ENCODE measurements around the gene PRELID2.
"Not testable (repeated sequence)": the region's sequence is repeated elsewhere in the genome, so short reads cannot be mapped to it uniquely, and the experiment has no call there.

Gene PRELID2

DNA sequence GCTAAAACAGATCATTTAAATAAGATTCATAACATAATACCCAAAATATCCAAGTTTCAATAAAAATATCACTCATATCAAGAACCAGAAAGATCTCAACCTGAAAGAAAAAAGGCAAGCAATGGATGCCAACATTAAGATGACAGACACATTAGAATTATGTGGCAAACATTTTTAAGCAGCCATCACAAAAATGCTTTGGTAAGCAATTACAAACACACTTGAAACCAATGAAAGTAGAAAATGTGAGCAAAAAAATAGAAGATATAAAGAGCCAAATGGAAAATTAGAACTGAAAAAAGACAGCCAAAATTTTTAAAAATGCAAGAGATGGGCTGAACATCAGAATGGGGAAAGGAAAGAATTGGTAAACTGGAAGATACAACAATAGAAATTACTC is 96.9 kb downstream of the PRELID2 start:
- no peak overlapping the region for H3K4me3 ChIP-seq (ENCODE audit: low read depth, low read length)
- TF ChIP-seq, protein P1, sequence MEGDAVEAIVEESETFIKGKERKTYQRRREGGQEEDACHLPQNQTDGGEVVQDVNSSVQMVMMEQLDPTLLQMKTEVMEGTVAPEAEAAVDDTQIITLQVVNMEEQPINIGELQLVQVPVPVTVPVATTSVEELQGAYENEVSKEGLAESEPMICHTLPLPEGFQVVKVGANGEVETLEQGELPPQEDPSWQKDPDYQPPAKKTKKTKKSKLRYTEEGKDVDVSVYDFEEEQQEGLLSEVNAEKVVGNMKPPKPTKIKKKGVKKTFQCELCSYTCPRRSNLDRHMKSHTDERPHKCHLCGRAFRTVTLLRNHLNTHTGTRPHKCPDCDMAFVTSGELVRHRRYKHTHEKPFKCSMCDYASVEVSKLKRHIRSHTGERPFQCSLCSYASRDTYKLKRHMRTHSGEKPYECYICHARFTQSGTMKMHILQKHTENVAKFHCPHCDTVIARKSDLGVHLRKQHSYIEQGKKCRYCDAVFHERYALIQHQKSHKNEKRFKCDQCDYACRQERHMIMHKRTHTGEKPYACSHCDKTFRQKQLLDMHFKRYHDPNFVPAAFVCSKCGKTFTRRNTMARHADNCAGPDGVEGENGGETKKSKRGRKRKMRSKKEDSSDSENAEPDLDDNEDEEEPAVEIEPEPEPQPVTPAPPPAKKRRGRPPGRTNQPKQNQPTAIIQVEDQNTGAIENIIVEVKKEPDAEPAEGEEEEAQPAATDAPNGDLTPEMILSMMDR (IDR thresholded peaks at IDR 0.05; ENCODE audit: borderline replicate concordance, insufficient read depth, low read depth, low read length) = no peak

DNA sequence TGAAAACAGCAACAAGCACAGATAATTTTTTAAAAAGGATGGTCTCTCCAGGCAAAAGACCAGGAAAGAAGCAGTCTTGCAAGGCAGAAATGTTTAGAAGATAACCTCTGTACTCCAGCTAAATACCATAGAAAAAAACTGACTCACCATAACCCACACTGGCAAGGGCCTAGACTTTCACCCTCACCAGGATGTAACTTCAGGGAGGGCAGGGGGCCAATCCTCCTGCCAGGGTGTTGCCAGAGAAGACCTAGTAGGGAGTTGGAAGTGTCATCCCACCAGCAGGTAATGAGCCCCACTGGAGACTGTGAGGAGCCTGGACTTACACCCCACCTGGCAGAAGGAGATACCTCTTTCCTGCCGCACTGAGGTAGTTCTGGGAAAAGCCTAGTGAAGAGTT is 97.6 kb downstream of the PRELID2 start:
- no peak overlapping the region for H3K4me3 ChIP-seq (ENCODE audit: low read depth, low read length)
- TF ChIP-seq, protein P1 (IDR thresholded peaks at IDR 0.05; ENCODE audit: borderline replicate concordance, insufficient read depth, low read depth, low read length) = no peak

DNA sequence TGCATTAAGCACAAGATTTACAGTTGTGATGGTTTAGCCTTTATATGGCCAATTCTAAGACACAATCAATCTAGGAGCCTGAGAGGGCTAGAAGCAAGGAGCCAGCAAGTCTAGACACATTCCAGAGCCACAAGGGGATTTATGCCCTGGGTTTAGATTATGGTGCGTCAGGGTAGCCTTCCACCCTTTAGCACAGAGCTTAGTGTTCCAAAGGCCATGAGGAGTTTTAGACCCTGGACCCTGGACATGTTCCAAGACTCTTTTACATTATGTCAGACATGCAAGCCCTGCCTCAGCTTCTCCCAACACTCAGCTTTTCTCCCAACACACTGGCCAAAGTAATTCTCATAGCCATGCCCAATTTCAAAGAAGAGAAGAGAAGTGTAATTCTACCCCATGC is 105.2 kb downstream of the PRELID2 start:
- H3K4me3 ChIP-seq (ENCODE audit: low read depth, low read length) = not testable (repeated sequence)

DNA sequence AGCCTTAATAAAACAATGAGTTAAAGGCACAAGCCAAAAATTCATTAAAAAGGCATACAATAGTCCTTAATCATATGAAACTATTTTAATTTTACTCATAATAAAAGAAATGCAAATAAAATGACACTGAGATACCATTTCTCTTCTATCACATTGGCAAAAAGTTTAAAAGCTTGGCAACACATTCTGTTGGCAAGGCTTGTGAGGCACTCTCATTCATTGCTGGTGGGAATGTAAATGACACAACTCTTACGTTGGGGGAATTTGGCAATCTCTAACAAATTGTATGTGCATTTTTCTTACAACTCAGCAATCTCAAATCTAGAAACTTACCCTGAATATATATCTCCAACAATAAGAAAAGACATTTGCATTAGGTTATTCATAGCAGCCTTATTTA is 111.6 kb downstream of the PRELID2 start:
- TF ChIP-seq, protein P1 (IDR thresholded peaks at IDR 0.05; ENCODE audit: borderline replicate concordance, insufficient read depth, low read depth, low read length) = no peak
- H3K4me3 ChIP-seq (ENCODE audit: low read depth, low read length) = no peak overlapping the region

DNA sequence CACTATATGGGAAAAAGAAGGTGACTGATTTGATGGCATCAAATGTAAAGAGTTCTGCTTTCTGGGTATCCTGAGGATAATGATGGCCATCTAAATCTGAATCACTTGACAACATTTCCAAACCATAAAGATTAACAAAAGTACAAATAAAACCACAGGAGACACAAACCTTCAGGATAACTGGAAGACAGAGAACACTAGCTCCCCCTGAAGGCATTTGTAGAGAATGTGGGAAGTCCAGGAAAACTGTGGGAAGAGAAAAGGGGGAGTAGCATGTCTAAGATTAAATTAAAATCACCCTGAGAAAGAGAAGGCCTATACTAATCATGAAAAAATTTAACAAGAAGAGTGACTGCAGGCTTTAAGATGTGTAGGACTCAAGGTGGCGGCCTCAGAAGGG is 116.2 kb downstream of the PRELID2 start:
- TF ChIP-seq, protein P1 (IDR thresholded peaks at IDR 0.05; ENCODE audit: borderline replicate concordance, insufficient read depth, low read depth, low read length) = no peak

DNA sequence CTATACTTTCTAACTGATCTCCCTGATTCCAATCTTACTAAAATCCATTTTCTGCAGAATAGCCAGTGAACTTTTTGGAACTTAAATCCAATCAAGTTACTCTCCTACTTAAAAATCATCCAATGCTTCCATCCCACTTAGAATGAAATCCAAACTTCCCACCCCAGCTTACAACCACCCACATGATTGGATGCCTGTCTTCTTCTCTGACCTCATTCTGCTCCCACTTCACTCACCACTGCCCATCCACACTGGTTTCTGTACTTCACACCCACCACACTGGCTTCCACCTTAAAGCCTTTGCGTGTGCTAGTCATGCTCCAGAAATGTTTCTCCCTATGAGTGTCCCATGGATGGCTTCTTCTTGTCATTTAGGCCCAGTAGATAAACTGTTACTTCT is 119.7 kb downstream of the PRELID2 start:
- TF ChIP-seq, protein P1 (IDR thresholded peaks at IDR 0.05; ENCODE audit: borderline replicate concordance, insufficient read depth, low read depth, low read length) = no peak
- H3K4me3 ChIP-seq (ENCODE audit: low read depth, low read length) = no peak overlapping the region

More for the DNA sequence above, 116.2 kb downstream of the PRELID2 start:
- H3K4me3 ChIP-seq (ENCODE audit: low read depth, low read length) = no peak overlapping the region

- no peak overlapping the region for H3K4me3 ChIP-seq (ENCODE audit: low read depth, low read length)
- TF ChIP-seq, protein P1 (IDR thresholded peaks at IDR 0.05; ENCODE audit: borderline replicate concordance, insufficient read depth, low read depth, low read length) = no peak
These were observed 122.9 kb downstream of the PRELID2 start for GRCh38 chr5:145712245-145712644.

DNA sequence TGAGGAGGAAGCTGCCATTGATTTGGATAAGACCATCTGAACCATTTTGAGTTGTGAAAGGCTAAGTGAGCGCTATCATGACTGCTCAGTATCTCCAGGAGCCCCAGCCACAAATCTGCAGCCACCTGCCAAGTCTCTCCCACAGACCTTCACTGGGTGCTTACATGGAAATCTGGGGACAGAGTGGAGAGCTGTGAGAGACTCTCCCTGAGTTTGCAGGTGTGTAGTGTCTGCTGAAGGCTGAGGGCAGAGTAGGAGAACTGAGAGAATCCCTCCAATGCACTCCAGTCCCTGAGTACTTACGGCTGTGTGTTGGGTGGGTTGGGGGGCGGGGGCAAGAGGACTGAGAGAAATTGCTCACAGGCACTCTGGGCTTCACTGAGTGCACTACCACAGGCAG is 123.7 kb downstream of the PRELID2 start:
- TF ChIP-seq, protein P1 (IDR thresholded peaks at IDR 0.05; ENCODE audit: borderline replicate concordance, insufficient read depth, low read depth, low read length) = no peak
- H3K4me3 ChIP-seq (ENCODE audit: low read depth, low read length) = no peak overlapping the region
